NB4 (cell line): ENCODE data around the gene ZCCHC24.

Experiments used
- DNase-seq: peaks from one replicate; pipeline ENCODE4 v3.0.0; 2010; ENCODE audit warnings: low read depth
- H3K4me3 ChIP-seq: one replicate; pipeline ENCODE4 v1.5.1; 2011; ENCODE audit warnings: mild to moderate bottlenecking, low read depth, low read length, moderate library complexity
- MYC ChIP-seq: IDR thresholded peaks from 2 replicates; pipeline ENCODE4 v1.6.1; 2011; ENCODE audit warnings: low read depth, low read length
- POLR2A ChIP-seq: IDR thresholded peaks from 2 replicates; pipeline ENCODE4 v1.6.1; 2011; ENCODE audit warnings: mild to moderate bottlenecking; ENCODE audit not compliant: insufficient read length; ENCODE audit errors: extremely low read depth
- TF ChIP-seq, protein P1 (sequence below): IDR thresholded peaks from one replicate; pipeline ENCODE4 v1.5.1; 2012; ENCODE audit warnings: low read depth, low read length
- TF ChIP-seq, protein P2 (sequence below): IDR thresholded peaks from 2 replicates; pipeline ENCODE4 v1.6.1; 2011; ENCODE audit warnings: low read depth, low read length

Gene ZCCHC24

DNA sequence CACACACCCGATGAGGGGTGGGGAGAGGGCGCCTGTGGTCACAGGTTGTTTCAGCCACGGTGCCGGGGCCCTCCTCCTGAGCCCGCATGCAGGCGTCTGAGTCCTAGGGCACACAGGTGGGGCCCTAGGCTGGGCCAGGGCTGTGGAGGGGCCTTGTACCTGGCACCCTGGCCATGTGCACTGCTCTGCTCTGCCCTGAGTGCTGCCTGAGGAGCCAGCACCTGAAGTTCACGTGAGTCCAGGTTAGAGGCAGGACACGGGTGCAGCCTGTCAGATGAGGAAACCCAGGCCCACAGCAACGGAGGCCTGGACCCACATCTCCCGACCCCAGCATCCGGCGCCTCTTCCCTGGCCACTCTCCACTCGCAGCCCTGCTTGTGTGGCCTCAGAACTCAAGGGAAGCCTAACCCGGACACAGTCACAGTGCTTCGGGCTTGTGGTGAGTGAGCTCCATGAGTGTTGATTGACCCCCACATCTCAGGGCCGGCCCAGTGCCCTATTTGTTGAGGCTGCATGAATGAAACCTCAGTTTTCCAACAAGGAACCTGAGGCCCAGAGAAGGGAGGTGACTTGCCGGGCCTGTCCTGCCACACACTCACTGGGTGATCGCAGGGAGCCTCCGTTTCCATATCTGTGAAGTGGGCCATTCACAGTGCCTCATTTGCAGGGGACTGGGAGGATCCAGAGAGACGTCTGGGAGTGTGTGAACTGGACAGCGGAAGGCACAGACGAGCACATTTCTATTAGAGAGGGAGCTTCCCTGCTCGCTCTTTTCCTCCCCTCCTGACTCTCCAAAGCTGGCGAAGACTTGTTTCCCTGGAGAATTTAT is 58.6 kb downstream of the ZCCHC24 start:
- no peak for DNase-seq
- TF ChIP-seq POLR2A: no peak
- TF ChIP-seq, protein P1, sequence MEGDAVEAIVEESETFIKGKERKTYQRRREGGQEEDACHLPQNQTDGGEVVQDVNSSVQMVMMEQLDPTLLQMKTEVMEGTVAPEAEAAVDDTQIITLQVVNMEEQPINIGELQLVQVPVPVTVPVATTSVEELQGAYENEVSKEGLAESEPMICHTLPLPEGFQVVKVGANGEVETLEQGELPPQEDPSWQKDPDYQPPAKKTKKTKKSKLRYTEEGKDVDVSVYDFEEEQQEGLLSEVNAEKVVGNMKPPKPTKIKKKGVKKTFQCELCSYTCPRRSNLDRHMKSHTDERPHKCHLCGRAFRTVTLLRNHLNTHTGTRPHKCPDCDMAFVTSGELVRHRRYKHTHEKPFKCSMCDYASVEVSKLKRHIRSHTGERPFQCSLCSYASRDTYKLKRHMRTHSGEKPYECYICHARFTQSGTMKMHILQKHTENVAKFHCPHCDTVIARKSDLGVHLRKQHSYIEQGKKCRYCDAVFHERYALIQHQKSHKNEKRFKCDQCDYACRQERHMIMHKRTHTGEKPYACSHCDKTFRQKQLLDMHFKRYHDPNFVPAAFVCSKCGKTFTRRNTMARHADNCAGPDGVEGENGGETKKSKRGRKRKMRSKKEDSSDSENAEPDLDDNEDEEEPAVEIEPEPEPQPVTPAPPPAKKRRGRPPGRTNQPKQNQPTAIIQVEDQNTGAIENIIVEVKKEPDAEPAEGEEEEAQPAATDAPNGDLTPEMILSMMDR: no peak
- no peak for TF ChIP-seq MYC
- TF ChIP-seq, protein P2, sequence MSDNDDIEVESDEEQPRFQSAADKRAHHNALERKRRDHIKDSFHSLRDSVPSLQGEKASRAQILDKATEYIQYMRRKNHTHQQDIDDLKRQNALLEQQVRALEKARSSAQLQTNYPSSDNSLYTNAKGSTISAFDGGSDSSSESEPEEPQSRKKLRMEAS: no peak
- H3K4me3 ChIP-seq: no peak overlapping the region

DNA sequence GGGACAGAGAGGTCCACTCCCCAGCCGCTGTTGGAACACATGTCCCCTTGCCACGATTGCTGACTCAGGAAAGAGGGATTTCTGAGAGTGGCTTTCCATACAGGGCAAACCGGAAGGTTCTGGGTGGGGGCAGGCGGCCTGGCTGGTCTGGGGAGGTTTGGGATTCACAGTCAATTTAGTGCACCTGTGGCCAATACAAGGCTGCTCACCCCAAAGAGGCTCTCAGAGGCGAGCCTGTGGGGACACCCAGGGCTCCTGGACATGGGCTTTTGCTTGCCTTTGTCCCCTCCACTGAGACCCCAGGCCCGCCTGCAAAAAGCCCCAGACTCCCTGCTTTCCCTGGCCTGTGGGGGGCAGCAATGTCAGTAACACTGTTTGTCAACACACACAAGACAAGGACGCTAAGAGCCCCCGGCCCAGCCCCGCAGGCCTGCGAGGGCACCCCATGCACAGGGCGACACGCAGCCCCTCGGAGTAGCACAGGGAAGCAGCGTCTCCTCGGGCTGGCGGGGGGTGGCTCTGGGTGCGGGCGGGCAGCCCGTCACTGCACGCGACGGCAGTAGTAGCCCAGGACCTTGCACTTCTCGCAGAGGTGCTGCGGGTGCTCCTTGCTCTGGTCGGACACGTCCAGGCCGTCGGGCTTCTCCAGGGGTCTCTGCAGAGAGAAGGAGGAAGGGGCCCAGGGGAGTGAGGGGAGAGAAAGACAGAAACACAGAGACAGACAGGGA is 59.5 kb downstream of the ZCCHC24 start:
- DNase-seq: peak; percentile 31
- no peak overlapping the region for H3K4me3 ChIP-seq
- TF ChIP-seq, protein P2: no peak
- TF ChIP-seq, protein P1: peak; percentile 13

DNA sequence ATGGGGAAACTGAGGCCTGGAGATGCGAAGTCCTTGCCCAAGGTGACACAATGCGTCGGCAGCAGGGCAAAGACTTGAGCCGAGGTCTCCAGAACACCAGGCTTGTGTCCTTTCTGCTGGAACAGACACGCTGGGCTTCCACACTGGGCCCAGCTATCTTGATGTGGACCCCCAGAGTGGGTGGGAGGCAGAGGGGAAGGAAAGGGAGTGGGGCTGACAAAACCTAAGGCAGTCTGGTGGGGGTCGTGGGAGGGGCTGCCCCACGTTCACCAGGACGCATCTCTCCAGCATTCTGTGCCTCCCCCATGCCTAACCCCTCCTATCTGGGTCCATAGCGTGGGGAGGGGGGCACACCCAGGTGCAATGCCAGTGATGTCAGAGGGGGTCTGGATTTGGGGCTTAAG is 60.0 kb downstream of the ZCCHC24 start:
- DNase-seq: no peak
- TF ChIP-seq, protein P1: no peak
- TF ChIP-seq, protein P2: no peak
- no peak for TF ChIP-seq MYC
- TF ChIP-seq POLR2A: no peak
- no peak overlapping the region for H3K4me3 ChIP-seq

DNA sequence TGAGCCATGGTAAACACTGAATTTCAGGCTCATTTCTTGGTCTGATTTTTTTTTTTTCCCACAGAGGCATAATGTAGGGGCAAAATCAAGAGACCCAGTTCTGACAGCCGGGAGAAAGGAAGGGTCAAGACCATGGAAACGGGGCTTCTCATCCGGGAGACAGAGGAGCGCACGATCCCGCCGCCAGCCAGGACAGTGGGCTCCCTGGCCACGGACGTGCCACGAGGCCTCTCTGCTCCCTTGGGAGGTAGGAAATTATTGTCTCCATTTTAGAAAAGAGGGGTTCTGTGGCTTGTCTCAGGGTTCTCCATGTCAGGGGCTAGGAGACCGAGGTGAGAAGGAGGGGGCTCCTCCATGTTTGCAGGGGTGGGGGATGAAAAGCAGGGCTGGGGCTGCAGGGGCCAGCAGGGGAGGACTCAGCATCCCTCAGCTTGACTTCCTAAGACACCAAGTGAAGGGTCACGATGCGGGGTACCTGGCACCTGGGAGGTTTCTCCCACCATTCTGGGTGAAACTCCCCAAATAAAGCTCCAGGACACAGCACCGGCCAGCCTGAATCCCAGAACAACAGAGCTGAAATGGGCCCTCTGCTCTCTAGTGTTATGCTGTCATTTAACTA is 60.5 kb downstream of the ZCCHC24 start:
- DNase-seq: no peak
- H3K4me3 ChIP-seq: no peak overlapping the region
- TF ChIP-seq, protein P1: no peak
- no peak for TF ChIP-seq MYC
- TF ChIP-seq, protein P2: no peak
- no peak for TF ChIP-seq POLR2A

DNA sequence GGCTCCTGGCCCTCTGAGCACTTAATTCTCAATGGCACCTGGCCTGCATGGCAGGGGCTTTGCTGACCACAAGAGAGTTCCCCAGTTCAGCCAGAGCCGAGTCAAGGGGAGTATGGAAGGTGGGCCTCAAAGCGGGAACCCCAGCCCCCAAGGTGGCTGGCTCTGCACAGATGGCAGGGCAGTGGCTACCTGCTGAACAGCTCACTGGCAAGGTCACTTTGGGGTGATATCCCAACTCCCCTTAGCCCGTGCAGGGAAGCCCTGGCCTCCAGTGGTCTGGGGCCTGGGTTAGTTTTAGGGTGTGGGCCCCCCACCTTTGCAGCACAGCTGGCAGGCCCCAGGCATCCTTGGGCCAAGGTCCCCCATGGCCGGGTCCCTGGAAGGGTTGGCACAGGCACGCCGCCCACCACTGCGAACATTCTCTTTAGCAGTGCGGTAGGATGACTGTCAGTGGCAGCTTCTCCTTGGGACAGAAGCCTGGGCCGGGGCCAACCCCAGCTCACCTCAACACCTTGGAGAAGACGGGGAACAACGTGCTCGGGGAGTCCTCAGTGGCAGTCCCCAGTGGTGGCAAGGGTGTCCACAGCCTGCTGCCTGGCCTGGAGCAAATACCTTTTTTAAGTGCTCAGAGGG is 61.3 kb downstream of the ZCCHC24 start:
- DNase-seq: no peak
- no peak overlapping the region for H3K4me3 ChIP-seq
- TF ChIP-seq, protein P2: no peak
- TF ChIP-seq MYC: no peak
- TF ChIP-seq POLR2A: no peak
- TF ChIP-seq, protein P1: no peak
